Measurements from ENCODE around the gene LRRC41. TPM values are rescaled to one million over a fixed set of nuclear protein-coding genes. Genes with fewer than 3 reads are reported as not detected.
"Not testable (repeated sequence)": the region's sequence is repeated elsewhere in the genome, so short reads cannot be mapped to it uniquely, and the experiment has no call there.

LRRC41 gene
- total RNA-seq, 2 experiments from 2014 or later: 23.0 to 24.3 TPM

- DNase-seq (peak in 9 of 14 experiments; percentile 6 to 68 (median 29)), ATAC-seq (ENCODE audit: poor library complexity) (peak; percentile 6)
- Histone ChIP-seq H3K27ac (ENCODE audit: low read depth in 1 of 2, low read length in 2 of 2) (no peak overlapping the region), H3K27me3 (ENCODE audit: control insufficient read depth in 1 of 2, insufficient read depth in 2 of 2, low read length in 2 of 2) (no peaks in the 10 kb centered on the region), H3K4me3 (ENCODE audit: low read length) (peak overlapping the region; percentile 83), H3K4me1 (ENCODE audit: insufficient read depth, low read length) (peaks cover 21% of the 10 kb centered on the region), H3K36me3 (ENCODE audit: insufficient read depth, low read length) (no peaks in the 10 kb centered on the region), H3K9me3 (ENCODE audit: control insufficient read depth in 1 of 2, insufficient read depth in 1 of 2, low read length in 2 of 2) (no peaks in the 10 kb centered on the region)
- peaks cover 26% of the 10 kb centered on the region for H3K4me1 Mint-ChIP-seq (ENCODE audit: low read depth)
- intact Hi-C loops (cut with DNase I, micrococcal nuclease): loop anchor here (1.0 to 5.0 kb wide), 7 partner anchors 48 to 662 kb away; partner anchors contain the start of genes LRRC41 (in 2 of the 2), NSUN4 (in 2 of the 2), UQCRH (in 2 of the 2) and EFCAB14 (in 1 of the 2)
- POLR2A ChIA-PET: interaction anchor here (0.6 to 3.7 kb wide), 10 partner anchors 27 to 723 kb away, joined by 3 to 42 read pairs (median 3); partner anchors contain the start of genes LRRC41, NSUN4 and UQCRH
- TF ChIP-seq CTCF (IDR thresholded peaks at IDR 0.05): no peak
- CTCF ChIA-PET: interaction anchor here (0.5 to 1.4 kb wide), 5 partner anchors 23 to 101 kb away, joined by 3 to 9 read pairs (median 4); partner anchors contain the start of gene NSUN4
- H3K9me3 Mint-ChIP-seq: no peaks in the 10 kb centered on the region
- H3K4me3 Mint-ChIP-seq: peak overlapping the region; percentile 89
- H3K27ac Mint-ChIP-seq: peak overlapping the region; percentile 12
- H3K27me3 Mint-ChIP-seq: no peaks in the 10 kb centered on the region
- H3K36me3 Mint-ChIP-seq (ENCODE audit: low read depth): no peaks in the 10 kb centered on the region
These were observed 56.6 kb downstream of the LRRC41 start for GRCh38 chr1:46246548-46247435.

GRCh38 chr1:46246136-46246535 is 57.3 kb downstream of the LRRC41 start:
- not testable (repeated sequence) for H3K4me3 Mint-ChIP-seq; H3K27ac Mint-ChIP-seq; H3K4me3 ChIP-seq (ENCODE audit: low read length); H3K27ac ChIP-seq (ENCODE audit: low read depth in 1 of 2, low read length in 2 of 2); H3K9me3 ChIP-seq (ENCODE audit: control insufficient read depth in 1 of 2, insufficient read depth in 1 of 2, low read length in 2 of 2); H3K9me3 Mint-ChIP-seq; H3K27me3 Mint-ChIP-seq; H3K36me3 ChIP-seq (ENCODE audit: insufficient read depth, low read length); H3K27me3 ChIP-seq (ENCODE audit: control insufficient read depth in 1 of 2, insufficient read depth in 2 of 2, low read length in 2 of 2); H3K36me3 Mint-ChIP-seq (ENCODE audit: low read depth); ATAC-seq (ENCODE audit: poor library complexity)
- ChIA-PET CTCF (interaction anchor here (0.5 to 2.2 kb wide), 4 partner anchors 22 to 102 kb away, joined by 3 to 11 read pairs (median 6); partner anchors contain the start of gene NSUN4), POLR2A (interaction anchor here (1.6 to 3.7 kb wide), 3 partner anchors 58 to 94 kb away, joined by 9 to 42 read pairs (median 9); partner anchors contain the start of genes LRRC41, NSUN4 and UQCRH)
- peaks cover 21% of the 10 kb centered on the region for H3K4me1 ChIP-seq (ENCODE audit: insufficient read depth, low read length)
- intact Hi-C loops (cut with DNase I, micrococcal nuclease): loop anchor here (1.0 to 5.0 kb wide), 5 partner anchors 48 to 661 kb away; partner anchors contain the start of genes EFCAB14 (in 1 of the 2), LRRC41 (in 1 of the 2), NASP (in 1 of the 2) and NSUN4 (in 1 of the 2)
- peaks cover 26% of the 10 kb centered on the region for H3K4me1 Mint-ChIP-seq (ENCODE audit: low read depth)
- DNase-seq: peak in 1 of 14 experiments; percentile 24

GRCh38 chr1:46244656-46245371 is 58.6 kb downstream of the LRRC41 start:
- TF ChIP-seq CTCF (IDR thresholded peaks at IDR 0.05): peak; percentile 50

GRCh38 chr1:46243831-46244230 is 59.6 kb downstream of the LRRC41 start:
- H3K4me3 Mint-ChIP-seq; POLR2A ChIA-PET; H3K27me3 Mint-ChIP-seq; H3K9me3 Mint-ChIP-seq; H3K27ac ChIP-seq (ENCODE audit: low read depth in 1 of 2, low read length in 2 of 2); H3K4me3 ChIP-seq (ENCODE audit: low read length); H3K36me3 ChIP-seq (ENCODE audit: insufficient read depth, low read length); H3K27me3 ChIP-seq (ENCODE audit: control insufficient read depth in 1 of 2, insufficient read depth in 2 of 2, low read length in 2 of 2); H3K27ac Mint-ChIP-seq; ATAC-seq (ENCODE audit: poor library complexity); H3K36me3 Mint-ChIP-seq (ENCODE audit: low read depth); H3K9me3 ChIP-seq (ENCODE audit: control insufficient read depth in 1 of 2, insufficient read depth in 1 of 2, low read length in 2 of 2); DNase-seq: not testable (repeated sequence)
- peaks cover 26% of the 10 kb centered on the region for H3K4me1 Mint-ChIP-seq (ENCODE audit: low read depth)
- intact Hi-C loops (cut with DNase I, micrococcal nuclease): loop anchor here in 1 of 2 experiments (2.0 kb wide), 1 partner anchor 105 kb away; no protein-coding TSS in a partner anchor
- CTCF ChIA-PET: interaction anchor here (1.4 to 2.2 kb wide), 2 partner anchors 20 to 97 kb away, joined by 4 to 11 read pairs; partner anchors contain the start of gene NSUN4
- peaks cover 21% of the 10 kb centered on the region for H3K4me1 ChIP-seq (ENCODE audit: insufficient read depth, low read length)

More at GRCh38 chr1:46244656-46245371, 58.6 kb downstream of the LRRC41 start:
- no peaks in the 10 kb centered on the region for H3K9me3 ChIP-seq (ENCODE audit: control insufficient read depth in 1 of 2, insufficient read depth in 1 of 2, low read length in 2 of 2)
- no peak for ATAC-seq (ENCODE audit: poor library complexity)
- Mint-ChIP-seq H3K9me3 (no peaks in the 10 kb centered on the region), H3K27ac (no peak overlapping the region), H3K4me1 (ENCODE audit: low read depth) (peaks cover 26% of the 10 kb centered on the region), H3K36me3 (ENCODE audit: low read depth) (no peaks in the 10 kb centered on the region), H3K27me3 (no peaks in the 10 kb centered on the region), H3K4me3 (peak overlapping the region; percentile 25)
- H3K27ac ChIP-seq (ENCODE audit: low read depth in 1 of 2, low read length in 2 of 2): no peak overlapping the region
- intact Hi-C loops (cut with DNase I, micrococcal nuclease): loop anchor here in 1 of 2 experiments (2.0 to 5.0 kb wide), 2 partner anchors 104 to 472 kb away; partner anchors contain the start of gene EFCAB14
- H3K36me3 ChIP-seq (ENCODE audit: insufficient read depth, low read length): no peaks in the 10 kb centered on the region
- CTCF ChIA-PET: interaction anchor here (0.6 to 2.2 kb wide), 10 partner anchors 8 to 181 kb away, joined by 3 to 20 read pairs (median 4); partner anchors contain the start of genes LRRC41, NSUN4 and UQCRH
- peak in 4 of 14 experiments; percentile 16 to 64 (median 44) for DNase-seq
- POLR2A ChIA-PET: interaction anchor here (3.7 kb wide), 1 partner anchor 59 kb away, joined by 42 read pairs; the partner anchor contains the start of genes LRRC41 and UQCRH
- H3K4me3 ChIP-seq (ENCODE audit: low read length): no peak overlapping the region
- no peaks in the 10 kb centered on the region for H3K27me3 ChIP-seq (ENCODE audit: control insufficient read depth in 1 of 2, insufficient read depth in 2 of 2, low read length in 2 of 2)
- peaks cover 21% of the 10 kb centered on the region for H3K4me1 ChIP-seq (ENCODE audit: insufficient read depth, low read length)

Data from CD4-positive, alpha-beta T cell (primary cell).